ENCODE data around the gene COX4I2.

GRCh38 chr20:31630187-31630790, 7.4 kb upstream of the COX4I2 start:
- TF ChIP-seq, protein P1, sequence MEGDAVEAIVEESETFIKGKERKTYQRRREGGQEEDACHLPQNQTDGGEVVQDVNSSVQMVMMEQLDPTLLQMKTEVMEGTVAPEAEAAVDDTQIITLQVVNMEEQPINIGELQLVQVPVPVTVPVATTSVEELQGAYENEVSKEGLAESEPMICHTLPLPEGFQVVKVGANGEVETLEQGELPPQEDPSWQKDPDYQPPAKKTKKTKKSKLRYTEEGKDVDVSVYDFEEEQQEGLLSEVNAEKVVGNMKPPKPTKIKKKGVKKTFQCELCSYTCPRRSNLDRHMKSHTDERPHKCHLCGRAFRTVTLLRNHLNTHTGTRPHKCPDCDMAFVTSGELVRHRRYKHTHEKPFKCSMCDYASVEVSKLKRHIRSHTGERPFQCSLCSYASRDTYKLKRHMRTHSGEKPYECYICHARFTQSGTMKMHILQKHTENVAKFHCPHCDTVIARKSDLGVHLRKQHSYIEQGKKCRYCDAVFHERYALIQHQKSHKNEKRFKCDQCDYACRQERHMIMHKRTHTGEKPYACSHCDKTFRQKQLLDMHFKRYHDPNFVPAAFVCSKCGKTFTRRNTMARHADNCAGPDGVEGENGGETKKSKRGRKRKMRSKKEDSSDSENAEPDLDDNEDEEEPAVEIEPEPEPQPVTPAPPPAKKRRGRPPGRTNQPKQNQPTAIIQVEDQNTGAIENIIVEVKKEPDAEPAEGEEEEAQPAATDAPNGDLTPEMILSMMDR (IDR thresholded peaks at IDR 0.05; ENCODE audit: low read depth, low read length), result no peak
- TF ChIP-seq POLR2A (IDR thresholded peaks at IDR 0.05; ENCODE audit: extremely low read depth, insufficient read length), result no peak

All from NB4 (cell line).